Measurements from ENCODE around the gene NAB1. TPM values are rescaled to one million over a fixed set of nuclear protein-coding genes. Genes with fewer than 3 reads are reported as not detected.
A peak's percentile ranks its signal among the peaks of the same experiment; 100 is the strongest.
"Not testable (repeated sequence)": the region's sequence is repeated elsewhere in the genome, so short reads cannot be mapped to it uniquely, and the experiment has no call there.

The NAB1 gene
- total RNA-seq, 1 donor from 2014 or later: 71.6 TPM

DNA sequence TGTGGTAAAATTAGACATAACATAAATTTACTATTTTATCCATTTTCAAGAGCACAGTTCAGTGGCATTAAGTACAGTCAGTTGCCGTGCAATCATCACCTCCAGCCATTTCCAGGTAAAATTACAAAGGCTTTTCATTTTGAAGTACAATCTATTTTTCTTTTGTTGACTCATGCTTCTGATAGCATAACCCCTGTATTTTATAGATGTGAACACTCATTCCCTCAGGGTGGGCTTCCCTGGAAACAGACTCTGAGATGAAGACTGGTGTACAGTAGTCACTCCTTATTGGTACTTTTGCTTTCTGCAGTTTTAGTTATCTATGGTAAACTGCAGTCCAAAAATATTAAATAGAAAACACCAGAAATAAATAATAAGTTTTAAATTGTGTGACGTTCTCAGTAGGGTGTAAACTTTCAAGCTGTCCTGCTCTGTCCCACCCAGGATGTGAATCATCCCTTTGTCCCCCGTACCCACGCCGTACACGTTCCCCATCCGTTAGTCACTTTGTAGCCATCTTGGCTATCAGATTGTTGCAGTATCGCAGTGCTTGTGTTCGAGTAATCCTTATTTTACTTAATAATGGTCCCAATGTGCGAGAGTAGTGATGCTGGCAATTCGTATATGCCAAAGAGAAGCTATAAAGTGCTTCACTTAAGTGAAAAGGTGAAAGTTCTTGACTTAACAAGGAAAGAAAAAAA lies 41.1 kb upstream of the NAB1 start:
- H3K36me3 Mint-ChIP-seq: peaks cover 9% of the 10 kb centered on the region
- no peak overlapping the region for H3K27ac Mint-ChIP-seq
- DNase-seq (ENCODE audit: low spot score in 2 of 2, unreplicated experiment in 2 of 2): no peak
- H3K4me3 Mint-ChIP-seq: no peak overlapping the region
- TF ChIP-seq, protein P1, sequence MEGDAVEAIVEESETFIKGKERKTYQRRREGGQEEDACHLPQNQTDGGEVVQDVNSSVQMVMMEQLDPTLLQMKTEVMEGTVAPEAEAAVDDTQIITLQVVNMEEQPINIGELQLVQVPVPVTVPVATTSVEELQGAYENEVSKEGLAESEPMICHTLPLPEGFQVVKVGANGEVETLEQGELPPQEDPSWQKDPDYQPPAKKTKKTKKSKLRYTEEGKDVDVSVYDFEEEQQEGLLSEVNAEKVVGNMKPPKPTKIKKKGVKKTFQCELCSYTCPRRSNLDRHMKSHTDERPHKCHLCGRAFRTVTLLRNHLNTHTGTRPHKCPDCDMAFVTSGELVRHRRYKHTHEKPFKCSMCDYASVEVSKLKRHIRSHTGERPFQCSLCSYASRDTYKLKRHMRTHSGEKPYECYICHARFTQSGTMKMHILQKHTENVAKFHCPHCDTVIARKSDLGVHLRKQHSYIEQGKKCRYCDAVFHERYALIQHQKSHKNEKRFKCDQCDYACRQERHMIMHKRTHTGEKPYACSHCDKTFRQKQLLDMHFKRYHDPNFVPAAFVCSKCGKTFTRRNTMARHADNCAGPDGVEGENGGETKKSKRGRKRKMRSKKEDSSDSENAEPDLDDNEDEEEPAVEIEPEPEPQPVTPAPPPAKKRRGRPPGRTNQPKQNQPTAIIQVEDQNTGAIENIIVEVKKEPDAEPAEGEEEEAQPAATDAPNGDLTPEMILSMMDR (IDR thresholded peaks at IDR 0.05; ENCODE audit: unreplicated experiment): no peak
- H3K9me3 Mint-ChIP-seq: peaks cover 17% of the 10 kb centered on the region
- no peaks in the 10 kb centered on the region for H3K27me3 Mint-ChIP-seq (ENCODE audit: low read depth)
- H3K4me1 Mint-ChIP-seq: peaks cover 19% of the 10 kb centered on the region

DNA sequence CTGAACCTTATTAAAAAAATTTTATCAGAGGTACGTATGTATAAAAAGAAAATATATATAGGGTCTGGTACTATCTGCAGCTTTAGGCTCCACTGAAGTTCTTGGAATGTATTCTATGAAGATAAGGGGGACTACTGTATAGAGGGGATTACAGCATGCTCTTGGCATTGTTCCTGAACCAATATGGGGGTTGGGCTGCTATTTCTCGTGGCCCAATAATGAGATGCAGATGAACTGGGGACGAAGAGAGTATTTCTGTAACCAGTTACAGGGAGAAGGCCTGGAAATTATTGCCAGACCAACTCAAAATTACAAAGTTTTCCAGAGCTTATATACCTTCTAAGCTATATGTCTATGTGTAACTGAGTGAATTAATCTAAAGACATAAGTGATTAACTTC lies 40.0 kb upstream of the NAB1 start:
- Mint-ChIP-seq H3K4me1 (peaks cover 19% of the 10 kb centered on the region), H3K9me3 (peaks cover 17% of the 10 kb centered on the region)
- not testable (repeated sequence) for DNase-seq (ENCODE audit: low spot score in 2 of 2, unreplicated experiment in 2 of 2); H3K4me3 Mint-ChIP-seq; H3K27ac Mint-ChIP-seq; H3K36me3 Mint-ChIP-seq; H3K27me3 Mint-ChIP-seq (ENCODE audit: low read depth)

DNA sequence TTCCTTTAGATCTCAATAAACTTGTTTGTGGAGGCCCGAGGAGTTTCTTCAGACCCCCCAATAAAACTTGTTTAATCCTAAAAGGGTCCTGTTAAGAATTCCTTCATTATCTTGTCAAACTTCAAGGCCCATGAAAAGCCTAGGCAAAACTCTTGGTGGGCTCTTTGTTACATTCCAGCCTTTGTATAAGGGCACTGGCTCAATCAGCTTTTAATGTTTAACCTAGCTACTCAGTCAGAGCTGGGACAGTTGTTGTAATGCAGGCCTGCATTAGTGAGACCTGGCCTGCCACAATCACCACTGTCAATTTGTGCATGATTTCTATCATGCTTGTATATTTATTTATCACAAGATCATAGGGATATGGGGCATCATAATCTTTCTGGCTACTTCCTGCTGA lies 39.5 kb upstream of the NAB1 start:
- H3K36me3 Mint-ChIP-seq; H3K4me3 Mint-ChIP-seq; DNase-seq (ENCODE audit: low spot score in 2 of 2, unreplicated experiment in 2 of 2); H3K27me3 Mint-ChIP-seq (ENCODE audit: low read depth); H3K27ac Mint-ChIP-seq: not testable (repeated sequence)
- Mint-ChIP-seq H3K4me1 (peaks cover 19% of the 10 kb centered on the region), H3K9me3 (peaks cover 17% of the 10 kb centered on the region)

DNA sequence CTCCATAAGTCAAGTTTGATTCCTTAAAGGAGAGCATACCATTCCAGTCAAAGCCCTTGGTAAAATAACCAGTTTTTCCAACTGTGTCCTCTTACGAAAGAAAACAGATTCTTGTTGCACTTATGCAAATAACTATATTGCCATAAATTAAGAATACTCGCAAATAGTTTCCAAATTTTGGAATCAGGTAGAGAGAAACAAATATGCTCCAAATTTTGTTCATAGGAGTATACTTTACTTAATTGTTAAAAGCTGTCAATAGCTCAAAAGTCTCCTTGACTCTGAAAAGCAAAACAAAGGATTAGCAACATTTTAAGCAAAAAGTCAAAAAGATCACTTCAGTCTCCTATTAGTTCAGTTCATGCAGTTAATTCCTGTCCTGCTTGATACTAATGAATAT lies 38.4 kb upstream of the NAB1 start:
- H3K27me3 Mint-ChIP-seq (ENCODE audit: low read depth); H3K36me3 Mint-ChIP-seq; H3K27ac Mint-ChIP-seq; DNase-seq (ENCODE audit: low spot score in 2 of 2, unreplicated experiment in 2 of 2); H3K4me3 Mint-ChIP-seq: not testable (repeated sequence)
- Mint-ChIP-seq H3K4me1 (peaks cover 19% of the 10 kb centered on the region), H3K9me3 (peaks cover 17% of the 10 kb centered on the region)

DNA sequence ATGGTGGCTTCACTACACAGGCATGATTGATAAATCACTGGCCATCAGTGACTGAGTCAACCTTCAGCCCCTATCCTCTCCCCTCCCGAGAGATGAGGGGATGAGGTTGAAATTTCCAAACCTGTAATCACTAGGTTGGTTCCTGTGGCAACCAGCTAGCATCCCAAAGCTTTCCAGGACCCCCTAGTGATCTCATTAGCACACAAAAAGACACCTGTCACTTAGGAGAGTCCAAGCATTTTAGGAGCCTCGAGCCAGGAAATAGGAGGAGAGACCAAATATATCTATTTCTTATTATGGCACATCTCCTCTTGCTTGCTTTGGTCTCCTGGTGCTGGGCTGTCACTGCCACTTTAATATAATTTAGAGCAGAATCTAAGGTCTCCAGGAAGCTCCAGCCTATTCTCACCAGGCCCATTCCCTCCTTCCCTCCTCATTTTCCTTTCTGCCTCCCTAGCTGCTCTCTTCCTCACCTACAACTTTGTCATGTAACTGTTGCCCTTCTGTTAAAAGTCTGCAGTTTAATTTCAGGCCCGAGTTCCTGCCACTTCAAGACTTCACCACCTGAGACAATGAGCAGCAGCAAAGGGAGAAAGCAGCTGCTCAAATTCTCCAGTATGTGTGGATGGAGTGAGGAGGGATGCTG lies 33.2 kb upstream of the NAB1 start:
- Mint-ChIP-seq H3K4me3 (no peak overlapping the region), H3K27ac (no peak overlapping the region), H3K9me3 (peaks cover 17% of the 10 kb centered on the region), H3K36me3 (peaks cover 11% of the 10 kb centered on the region), H3K27me3 (ENCODE audit: low read depth) (no peaks in the 10 kb centered on the region), H3K4me1 (peaks cover 13% of the 10 kb centered on the region)
- no peak for DNase-seq (ENCODE audit: low spot score in 2 of 2, unreplicated experiment in 2 of 2)
- TF ChIP-seq, protein P1 (IDR thresholded peaks at IDR 0.05; ENCODE audit: unreplicated experiment): no peak

DNA sequence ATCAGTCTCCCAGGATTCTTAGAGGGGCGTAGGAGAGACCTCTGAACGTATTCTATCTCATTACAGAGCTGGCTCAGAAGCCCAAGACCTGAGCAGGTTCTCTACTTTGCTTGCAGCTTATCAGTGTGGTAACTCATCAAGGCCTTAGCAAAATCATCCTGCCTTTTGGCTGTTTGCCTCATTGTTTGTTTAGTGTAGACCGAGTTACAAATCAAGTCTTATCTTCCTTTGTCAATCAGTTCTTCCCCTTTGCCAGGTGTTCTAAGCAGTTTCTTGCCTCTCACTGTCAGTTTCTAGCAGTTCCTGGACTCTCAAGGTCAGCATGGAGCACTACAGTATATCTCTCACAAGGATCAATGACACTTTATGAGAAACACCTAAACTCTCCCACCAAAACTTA lies 30.9 kb upstream of the NAB1 start:
- Mint-ChIP-seq H3K4me1 (peaks cover 13% of the 10 kb centered on the region), H3K27me3 (ENCODE audit: low read depth) (no peaks in the 10 kb centered on the region), H3K4me3 (no peak overlapping the region), H3K27ac (peak overlapping the region; percentile 9), H3K9me3 (peaks cover 11% of the 10 kb centered on the region), H3K36me3 (peaks cover 10% of the 10 kb centered on the region)
- no peak for DNase-seq (ENCODE audit: low spot score in 2 of 2, unreplicated experiment in 2 of 2)
- TF ChIP-seq, protein P1 (IDR thresholded peaks at IDR 0.05; ENCODE audit: unreplicated experiment): no peak

DNA sequence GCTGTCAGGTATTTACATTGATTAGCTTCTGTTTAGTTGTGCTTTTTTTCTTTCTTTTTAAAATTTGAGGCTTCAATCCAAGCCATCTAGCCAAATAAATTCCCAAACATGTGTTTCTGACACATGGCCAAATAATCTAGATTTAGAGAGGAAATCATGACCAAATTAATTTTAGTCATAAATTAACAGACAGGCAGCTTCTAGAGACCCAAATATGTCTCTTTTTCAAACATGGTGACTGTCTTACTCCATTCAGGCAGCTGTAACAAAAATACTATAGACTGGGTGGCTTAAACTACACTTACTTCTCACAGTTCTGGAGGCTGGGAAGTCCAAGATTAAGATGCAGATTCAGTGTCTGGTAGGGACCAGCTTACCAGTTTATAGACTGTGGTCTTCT lies 23.2 kb upstream of the NAB1 start:
- no peaks in the 10 kb centered on the region for H3K27me3 Mint-ChIP-seq (ENCODE audit: low read depth)
- no peak for DNase-seq (ENCODE audit: low spot score in 2 of 2, unreplicated experiment in 2 of 2)
- TF ChIP-seq, protein P1 (IDR thresholded peaks at IDR 0.05; ENCODE audit: unreplicated experiment): no peak
- H3K4me1 Mint-ChIP-seq: peaks cover 14% of the 10 kb centered on the region
- peaks cover 20% of the 10 kb centered on the region for H3K9me3 Mint-ChIP-seq
- H3K27ac Mint-ChIP-seq: no peak overlapping the region
- H3K36me3 Mint-ChIP-seq: peaks cover 15% of the 10 kb centered on the region
- no peak overlapping the region for H3K4me3 Mint-ChIP-seq
